Measurements from ENCODE around the gene RBFOX2.

DNA sequence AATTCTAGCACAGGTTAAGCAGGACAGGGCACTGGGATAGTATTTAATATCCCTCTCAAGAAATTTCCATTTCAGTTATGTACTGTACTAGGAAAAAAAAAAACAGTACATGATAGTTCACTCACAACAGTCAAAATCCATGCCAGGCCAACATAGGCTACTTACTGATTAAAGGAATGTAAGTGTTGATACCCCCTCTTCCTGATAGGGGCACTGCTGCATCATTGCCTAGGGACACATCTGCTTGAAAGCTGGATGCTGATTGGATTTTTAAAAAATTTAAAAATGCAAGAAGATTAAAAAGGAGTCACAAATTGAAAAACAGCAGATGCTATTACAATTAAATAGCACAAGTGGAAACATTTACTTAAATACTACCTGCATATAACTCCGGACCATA lies 267.6 kb downstream of the RBFOX2 start:
- TF ChIP-seq GATA2 (IDR thresholded peaks at IDR 0.05; ENCODE audit: insufficient read depth, insufficient read length, low read depth, low read length) (no peak), POLR2AphosphoS5 (IDR thresholded peaks at IDR 0.05; ENCODE audit: insufficient read depth, low read depth, low read length) (no peak)
